HG03103 (cell line): Measurements from ENCODE around the gene PRUNE2.
"Not testable (repeated sequence)": the region's sequence is repeated elsewhere in the genome, so short reads cannot be mapped to it uniquely, and the experiment has no call there.

ENCODE experiments used
- ATAC-seq: cut with Tn5 transposase; IDR thresholded peaks from one replicate; pipeline ENCODE4 v1.9.1; 2021; ENCODE audit warnings: low read depth; ENCODE audit not compliant: unreplicated experiment

PRUNE2 gene

GRCh38 chr9:76905791-76906646 lies at the start of gene PRUNE2:
Gene PRUNE2 (minus strand): TSS chr9:76906114. CDS start chr9:76905963, 151 bp downstream.
- no peak for ATAC-seq

- not testable (repeated sequence) for ATAC-seq
Measured at GRCh38 chr9:76955406-76955805, 49.5 kb upstream of the PRUNE2 start.

- ATAC-seq = no peak
Measured at GRCh38 chr9:76949865-76950264, 44.0 kb upstream of the PRUNE2 start.

- no peak for ATAC-seq
Measured at GRCh38 chr9:76944011-76944410, 38.1 kb upstream of the PRUNE2 start.

GRCh38 chr9:76943054-76943453 lies 37.1 kb upstream of the PRUNE2 start:
- ATAC-seq = no peak

GRCh38 chr9:76932757-76933156 lies 26.8 kb upstream of the PRUNE2 start:
- no peak for ATAC-seq

- ATAC-seq = no peak
Measured at GRCh38 chr9:76932265-76932664, 26.4 kb upstream of the PRUNE2 start.

- no peak for ATAC-seq
Measured at GRCh38 chr9:76927540-76928240, 21.8 kb upstream of the PRUNE2 start.

- ATAC-seq = no peak
Measured at GRCh38 chr9:76926846-76927245, 20.9 kb upstream of the PRUNE2 start.

- no peak for ATAC-seq
Measured at GRCh38 chr9:76926324-76926741, 20.4 kb upstream of the PRUNE2 start.

GRCh38 chr9:76921165-76921564 lies 15.3 kb upstream of the PRUNE2 start:
- no peak for ATAC-seq

GRCh38 chr9:76917299-76917698 lies 11.4 kb upstream of the PRUNE2 start:
- ATAC-seq = no peak

- no peak for ATAC-seq
Measured at GRCh38 chr9:76916231-76916630, 10.3 kb upstream of the PRUNE2 start.

GRCh38 chr9:76913467-76913866 lies 7.6 kb upstream of the PRUNE2 start:
- ATAC-seq = no peak

- ATAC-seq = no peak
Measured at GRCh38 chr9:76912636-76913275, 6.8 kb upstream of the PRUNE2 start.

GRCh38 chr9:76911971-76912370 lies 6.1 kb upstream of the PRUNE2 start:
- no peak for ATAC-seq

- ATAC-seq = no peak
Measured at GRCh38 chr9:76910861-76911260, 4.9 kb upstream of the PRUNE2 start.

GRCh38 chr9:76906647-76906975 lies 697 bp upstream of the PRUNE2 start:
- ATAC-seq = no peak

- ATAC-seq = no peak
Measured at GRCh38 chr9:76904661-76905457, 1.1 kb downstream of the PRUNE2 start.

- no peak for ATAC-seq
Measured at GRCh38 chr9:76902395-76902794, 3.5 kb downstream of the PRUNE2 start.

GRCh38 chr9:76901801-76902200 lies 4.1 kb downstream of the PRUNE2 start:
- no peak for ATAC-seq
